T follicular helper cell (primary cell): ENCODE data around the gene SLC8A2.

Experiments used
- DNase-seq: peaks from one replicate; pipeline ENCODE4 v3.0.0-alpha.2; 2020; ENCODE audit warnings: low read depth

Gene SLC8A2

GRCh38 chr19:47381121-47381520 lies 90.6 kb downstream of the SLC8A2 start:
- DNase-seq, result no peak

DNA sequence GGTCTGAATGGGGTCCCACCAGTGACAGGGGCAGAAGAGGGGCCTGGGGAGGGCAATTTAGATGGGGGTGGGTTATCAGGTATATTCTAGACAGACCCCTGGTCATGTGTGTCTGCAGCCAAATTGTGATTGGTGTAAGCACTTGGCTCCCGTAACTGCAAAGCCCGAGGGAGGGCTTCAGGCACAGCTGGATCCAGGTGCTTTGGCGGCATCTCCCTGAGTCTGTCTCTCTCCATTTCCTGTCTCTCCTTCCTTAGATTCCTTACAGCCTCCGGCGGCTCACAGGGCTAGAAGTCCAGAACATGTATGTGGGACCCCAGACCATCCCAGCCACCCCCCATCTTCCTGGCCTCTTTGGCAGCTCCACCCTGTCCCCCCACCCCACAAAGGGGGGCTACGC lies 91.1 kb downstream of the SLC8A2 start:
- no peak for DNase-seq

- DNase-seq, result no peak
Observed at GRCh38 chr19:47379381-47379938, 92.2 kb downstream of the SLC8A2 start.

DNA sequence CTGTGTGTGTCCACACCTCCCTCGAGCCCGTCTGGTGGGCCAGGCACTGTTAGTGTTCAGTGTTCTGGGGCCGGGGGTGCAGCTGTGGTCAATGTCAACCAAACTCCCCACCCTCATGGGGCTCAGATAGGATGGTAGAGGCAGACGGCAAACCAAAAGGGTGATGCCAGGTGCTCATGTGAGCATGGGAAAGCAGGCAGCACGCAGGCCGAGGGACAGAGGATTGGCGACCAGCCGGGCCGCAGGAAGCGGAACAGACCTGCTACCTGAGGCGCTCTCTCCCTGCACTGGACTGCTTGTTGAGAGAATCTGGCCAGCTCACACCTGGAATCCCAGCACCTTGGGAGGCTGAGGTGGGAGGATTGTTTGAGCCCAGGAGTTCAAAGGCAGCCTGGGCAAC lies 93.4 kb downstream of the SLC8A2 start:
- no peak for DNase-seq
